ENCODE measurements around the gene GTF2H1.

The GTF2H1 gene

GRCh38 chr11:18321969-18322711 lies at the start of gene GTF2H1, which contains the start of gene HPS5:
GTF2H1 (plus strand) TSS chr11:18322567; CDS start chr11:18333075, 10,508 bp downstream.
HPS5 (minus strand) TSS chr11:18322140; CDS start chr11:18317858, 4,282 bp downstream.
- peak; percentile 95 for DNase-seq

DNA sequence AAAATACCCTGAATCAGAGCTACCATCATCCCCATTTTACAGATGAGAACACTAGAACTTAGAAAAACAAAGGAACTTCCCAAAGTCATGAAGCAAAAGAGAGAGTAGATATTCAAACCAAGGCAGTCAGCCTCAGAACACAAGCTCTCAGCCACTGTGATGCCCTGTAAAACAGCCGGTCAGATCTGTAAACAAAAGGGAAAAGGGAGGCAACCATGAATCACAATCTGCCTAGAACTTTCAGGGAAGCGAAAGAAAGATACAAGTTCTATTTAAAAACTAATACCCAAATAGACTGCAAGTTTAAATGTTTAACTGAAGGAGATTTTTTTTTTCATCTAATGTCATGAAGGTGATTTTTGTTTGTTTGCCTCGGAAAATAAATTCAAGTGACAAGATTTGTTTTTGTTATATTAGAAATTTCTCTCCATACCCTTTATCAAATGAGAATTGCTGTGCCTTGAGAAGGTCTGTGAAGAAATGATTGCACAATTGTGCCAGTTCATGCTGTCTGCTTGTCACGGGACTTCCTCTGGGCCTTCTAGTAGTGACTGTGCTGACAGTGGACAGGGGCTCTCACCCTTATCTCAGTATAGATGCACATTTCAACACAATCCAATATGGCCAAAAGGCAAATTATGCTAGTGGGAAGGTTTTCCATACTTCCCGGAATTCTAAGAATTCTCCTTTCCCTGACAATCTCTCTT lies 44.6 kb upstream of the GTF2H1 start:
- DNase-seq: no peak

GRCh38 chr11:18280438-18281045 lies 41.8 kb upstream of the GTF2H1 start:
- no peak for DNase-seq

- no peak for DNase-seq
These were observed 39.7 kb upstream of the GTF2H1 start for GRCh38 chr11:18282626-18283025.

- no peak for DNase-seq
These were observed 36.5 kb upstream of the GTF2H1 start for GRCh38 chr11:18285841-18286240.

GRCh38 chr11:18288911-18289310 lies 33.5 kb upstream of the GTF2H1 start:
- no peak for DNase-seq

GRCh38 chr11:18294862-18295261 lies 27.5 kb upstream of the GTF2H1 start:
- DNase-seq: no peak

GRCh38 chr11:18295316-18295715 lies 27.1 kb upstream of the GTF2H1 start:
- no peak for DNase-seq

DNA sequence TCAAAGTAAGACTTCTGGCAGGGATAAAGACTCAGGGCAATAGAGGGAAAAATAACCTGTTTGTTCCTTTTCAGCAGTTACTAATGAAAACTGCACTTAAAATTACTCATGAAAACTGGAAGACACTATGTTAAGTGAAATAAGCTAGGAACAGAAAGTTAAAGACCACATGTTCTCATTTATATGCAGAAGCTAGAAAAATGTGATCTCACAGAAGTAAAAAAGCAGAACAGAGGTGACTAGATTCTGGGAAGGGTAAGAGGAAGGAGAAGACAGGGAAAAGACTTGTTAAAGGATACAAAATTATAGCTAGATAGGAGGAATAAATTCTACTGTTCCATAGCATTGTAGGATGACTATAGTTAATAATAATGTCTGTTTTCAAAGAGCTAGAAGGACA lies 22.6 kb upstream of the GTF2H1 start:
- DNase-seq: no peak

GRCh38 chr11:18304745-18305144 lies 17.6 kb upstream of the GTF2H1 start:
- no peak for DNase-seq

- DNase-seq: no peak
These were observed 14.8 kb upstream of the GTF2H1 start for GRCh38 chr11:18307461-18308139.

DNA sequence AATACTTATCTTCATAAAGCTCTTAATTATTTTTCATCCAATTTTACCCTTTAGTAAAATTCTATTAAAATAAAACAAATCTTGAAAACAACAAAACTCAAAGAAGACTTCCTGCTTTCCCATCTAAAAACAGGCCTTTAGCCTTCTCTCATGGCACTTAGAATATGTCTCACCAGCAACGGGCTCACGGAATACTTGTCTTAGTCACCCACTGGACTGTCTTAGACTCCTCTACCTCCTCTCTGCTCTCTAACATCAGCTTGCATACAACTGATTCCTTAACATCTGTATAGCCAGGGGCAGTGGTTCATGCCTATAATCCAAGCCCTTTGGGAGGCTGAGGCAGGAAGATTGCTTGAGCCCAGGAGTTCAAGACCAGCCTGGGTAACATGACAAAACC lies 14.1 kb upstream of the GTF2H1 start:
- DNase-seq: no peak

DNA sequence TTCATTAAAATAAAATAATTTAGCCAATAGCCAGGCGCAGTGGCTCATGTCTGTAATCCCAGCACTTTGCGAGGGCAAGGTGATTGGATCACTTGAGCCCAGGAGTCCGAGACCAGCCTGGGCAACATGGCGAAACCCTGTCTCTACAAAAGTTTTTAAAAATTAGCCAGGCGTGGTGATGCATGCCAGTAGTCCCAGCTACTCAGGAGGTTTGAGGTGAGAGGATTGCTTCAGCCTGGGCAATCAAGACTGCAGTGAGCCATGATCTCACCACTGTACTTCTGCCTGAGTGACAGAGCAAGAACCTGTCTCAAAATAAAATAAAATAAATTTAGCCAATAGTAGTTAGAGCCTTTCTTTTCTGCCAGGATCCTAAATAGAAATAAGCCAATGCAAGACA lies 12.7 kb upstream of the GTF2H1 start:
- DNase-seq: no peak

GRCh38 chr11:18310800-18311340 lies 11.5 kb upstream of the GTF2H1 start:
- no peak for DNase-seq

- DNase-seq: no peak
These were observed 10.4 kb upstream of the GTF2H1 start for GRCh38 chr11:18312012-18312411.

GRCh38 chr11:18312663-18313420 lies 9.5 kb upstream of the GTF2H1 start:
- no peak for DNase-seq

GRCh38 chr11:18313965-18314763 lies 8.2 kb upstream of the GTF2H1 start:
- DNase-seq: no peak

DNA sequence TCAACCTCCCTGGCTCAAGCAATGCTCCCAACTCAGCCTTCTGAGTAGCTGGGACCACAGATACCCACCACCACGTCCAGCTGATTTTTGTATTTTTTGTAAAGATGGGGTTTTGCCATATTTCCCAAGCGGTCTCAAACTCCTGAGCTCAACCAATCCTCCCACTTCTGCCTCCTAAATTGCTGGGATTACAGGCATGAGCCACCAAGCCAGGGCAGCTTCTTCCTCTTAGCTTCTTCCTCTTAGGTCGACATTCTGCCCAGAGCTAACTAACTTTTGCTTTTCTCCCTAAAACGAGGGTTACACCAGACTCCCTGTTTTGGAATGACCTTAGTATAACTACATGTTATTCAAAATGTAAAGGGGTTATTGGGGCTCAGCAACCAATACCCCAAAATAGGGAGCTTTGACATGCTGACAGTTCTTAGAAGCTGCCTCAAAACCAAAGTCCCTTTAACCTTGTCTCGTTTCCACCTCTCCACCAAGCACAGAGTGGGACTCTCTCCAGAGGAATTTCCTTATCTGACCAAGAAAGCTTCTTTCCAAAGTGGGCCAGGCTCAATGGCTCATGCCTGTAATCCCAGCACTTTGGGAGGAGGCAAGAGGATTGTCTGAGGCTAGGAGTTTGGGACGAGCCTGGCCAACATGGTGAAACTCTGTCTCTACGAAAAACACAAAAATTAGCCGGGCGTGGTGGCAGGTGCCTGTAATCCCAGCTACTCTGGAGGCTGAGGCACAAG lies 7.4 kb upstream of the GTF2H1 start:
- DNase-seq: no peak

DNA sequence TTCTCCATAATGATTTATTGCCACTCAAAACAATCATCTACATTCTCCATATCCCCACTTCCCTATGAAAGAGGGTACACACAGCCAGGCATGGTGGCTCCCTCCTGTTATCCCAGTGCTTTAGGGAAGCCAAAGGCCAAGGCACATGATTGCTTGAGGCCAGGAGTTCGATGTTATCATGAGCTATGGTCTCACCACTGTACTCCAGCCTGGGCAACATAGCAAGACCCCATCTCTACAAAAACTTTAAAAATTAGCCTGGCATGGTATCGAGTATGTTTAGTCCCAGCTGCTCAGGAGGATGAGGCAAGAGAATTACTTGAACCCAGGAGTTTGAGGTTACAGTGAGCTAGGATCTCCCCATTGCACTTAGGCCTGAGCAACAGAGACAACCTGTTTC lies 6.5 kb upstream of the GTF2H1 start:
- no peak for DNase-seq

DNA sequence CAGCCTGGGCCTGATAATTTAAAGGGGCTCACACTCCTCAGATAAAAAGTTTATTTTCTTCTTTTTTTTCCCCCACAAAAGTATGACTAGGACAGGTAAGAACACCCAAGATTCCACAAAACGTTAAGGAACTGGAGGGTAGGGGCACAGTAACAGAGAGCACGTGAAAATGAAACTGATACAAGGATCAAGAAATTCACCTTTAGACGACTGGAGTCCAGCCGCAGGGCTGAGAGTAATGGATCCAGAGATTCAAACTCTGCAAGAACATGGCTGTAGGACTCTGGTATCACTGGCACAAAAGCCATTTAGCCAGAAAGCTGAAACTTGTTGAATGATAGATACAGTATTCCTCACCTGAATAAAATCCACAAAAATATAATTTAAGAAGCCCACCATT lies 4.8 kb upstream of the GTF2H1 start:
- no peak for DNase-seq

DNA sequence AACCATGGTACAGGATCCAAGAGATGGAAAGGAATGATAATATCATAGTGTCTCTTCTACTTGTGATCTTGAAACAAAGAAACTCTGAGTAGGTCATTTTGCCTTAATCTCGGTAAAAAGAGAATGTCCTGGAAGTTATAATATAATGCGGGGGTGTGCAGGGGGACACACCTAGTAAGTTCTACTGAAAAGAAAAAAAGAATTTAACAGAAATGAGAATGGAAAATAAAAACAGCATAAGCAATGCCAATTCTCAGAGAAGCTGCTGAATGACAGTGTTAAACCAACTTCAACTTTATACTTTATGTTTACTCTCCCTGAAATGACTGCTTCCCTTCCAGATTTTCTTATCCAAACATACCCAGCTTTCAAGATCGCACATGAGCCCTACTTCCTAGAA lies 2.5 kb upstream of the GTF2H1 start:
- no peak for DNase-seq
